Thoracic aorta (tissue), 2 donors: ENCODE measurements around the gene INPP5D. TPM values are rescaled to one million over a fixed set of nuclear protein-coding genes. Genes with fewer than 3 reads are reported as not detected.

Experiments
- ATAC-seq: fragments of 150-250 bp; one replicate; pipeline ENCODE4 v1.8.0; 2017; ENCODE audit warnings: low read depth; ENCODE audit not compliant: insufficient number of reproducible peaks, low FRiP score
- DNase-seq: peaks from one replicate; pipeline ENCODE4 v3.0.0-alpha.2; 2020; ENCODE audit warnings: low spot score
- H3K27ac ChIP-seq, 2 donors: fragments of 200-600 bp; sonication (generic); 1 replicate in 1 of 2; 2 replicates in 1 of 2; pipeline ENCODE4 v1.5.1; 2016; ENCODE audit warnings: mild to moderate bottlenecking in 2 of 2, moderate library complexity in 2 of 2
- H3K27me3 ChIP-seq: fragments of 200-600 bp; sonication (generic); replicated peaks from 2 replicates; pipeline ENCODE4 v1.6.0; 2016; ENCODE audit warnings: mild to moderate bottlenecking; ENCODE audit not compliant: insufficient read depth
- H3K36me3 ChIP-seq: fragments of 200-600 bp; sonication (generic); one replicate; pipeline ENCODE4 v1.5.1; 2016
- H3K4me1 ChIP-seq, 2 donors: fragments of 200-600 bp; sonication (generic); 1 replicate in 1 of 2; 2 replicates in 1 of 2; pipeline versions ENCODE4 v1.5.1 to v1.6.0; 2016; ENCODE audit warnings: low read depth in 2 of 2, mild to moderate bottlenecking in 1 of 2; ENCODE audit not compliant: control insufficient read depth in 1 of 2
- H3K4me3 ChIP-seq: fragments of 200-600 bp; sonication (generic); 2 replicates; pipeline ENCODE4 v1.5.1; 2016; ENCODE audit warnings: mild to moderate bottlenecking
- H3K9me3 ChIP-seq: fragments of 200-600 bp; sonication (generic); 2 replicates; pipeline ENCODE4 v1.5.1; 2016
- CTCF ChIP-seq: fragments of 200-600 bp; sonication (generic); IDR thresholded peaks from one replicate; pipeline ENCODE4 v1.5.1; 2019; ENCODE audit warnings: antibody characterized with exemption
- total RNA-seq, 2 donors: library from RNA; depleted of rRNA; stranded (reverse); fragments of >200 nt; gene quantifications; one replicate each; pipeline versions ENCODE4 v1.1.0 to v1.2.3, GENCODE V29; 2016

INPP5D gene
- total RNA-seq, 2 donors from 2014 or later = 24.2 to 49.7 TPM

- Histone ChIP-seq H3K36me3 (no peaks in the 10 kb centered on the region), H3K27ac (peak overlapping the region in 1 of 2 donors; percentile 38), H3K9me3 (no peaks in the 10 kb centered on the region), H3K4me1 (peaks cover 9 to 25% of the 10 kb centered on the region in 2 donors), H3K4me3 (no peak overlapping the region), H3K27me3 (no peaks in the 10 kb centered on the region)
- no peak for TF ChIP-seq CTCF
- ATAC-seq (no peak), DNase-seq (no peak)
Observed at GRCh38 chr2:233209533-233210171, 149.5 kb downstream of the INPP5D start.

DNA sequence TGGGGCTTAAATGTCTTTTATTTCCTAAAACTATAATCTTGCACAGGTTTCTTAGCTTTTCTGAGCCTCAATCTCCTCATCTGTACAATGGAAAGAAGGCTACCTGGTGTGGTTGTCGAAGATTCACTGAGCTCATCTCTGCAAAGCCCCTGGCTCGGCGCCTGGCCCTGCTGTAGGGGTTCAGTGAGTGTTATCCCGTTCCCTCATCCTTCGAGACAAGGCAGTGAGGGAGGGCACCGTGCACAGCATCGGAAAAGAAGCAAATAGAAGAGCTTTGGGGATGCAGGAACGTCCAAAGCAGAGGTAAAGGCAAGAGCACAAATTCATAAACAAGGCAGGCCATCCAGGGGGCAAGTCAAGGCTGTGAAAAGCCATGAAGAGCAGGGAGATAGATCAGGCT lies 150.1 kb downstream of the INPP5D start:
- H3K4me1 ChIP-seq = peaks cover 9 to 25% of the 10 kb centered on the region in 2 donors
- H3K27ac ChIP-seq = peak overlapping the region; percentile 38 to 56
- H3K9me3 ChIP-seq = no peaks in the 10 kb centered on the region
- no peaks in the 10 kb centered on the region for H3K27me3 ChIP-seq
- H3K36me3 ChIP-seq = no peaks in the 10 kb centered on the region
- TF ChIP-seq CTCF = no peak
- H3K4me3 ChIP-seq = no peak overlapping the region
- DNase-seq = no peak
- ATAC-seq = no peak

GRCh38 chr2:233210843-233211547 lies 150.9 kb downstream of the INPP5D start:
- H3K27ac ChIP-seq = peak overlapping the region; percentile 38 to 56
- H3K4me3 ChIP-seq = peak overlapping the region; percentile 61

DNA sequence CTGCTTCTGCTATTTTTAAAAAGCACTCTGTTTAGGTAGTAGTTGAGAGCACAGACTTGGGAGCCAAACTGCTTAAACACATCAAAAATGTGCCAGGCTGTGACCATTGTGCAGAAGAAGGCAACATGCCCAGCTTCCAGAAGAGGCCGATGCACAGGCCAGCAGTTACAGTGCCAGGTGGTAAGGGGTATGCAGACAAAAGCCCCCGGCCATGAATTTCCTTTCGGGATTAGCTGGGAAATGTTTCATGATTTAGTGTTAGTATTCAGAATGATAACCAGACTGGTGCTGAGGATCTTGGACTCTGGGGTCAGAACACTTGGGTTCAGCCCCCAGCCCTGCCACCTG lies 151.4 kb downstream of the INPP5D start:
- Histone ChIP-seq H3K4me3 (peak overlapping the region; percentile 61), H3K27ac (peak overlapping the region; percentile 38 to 56), H3K4me1 (peaks cover 9 to 25% of the 10 kb centered on the region in 2 donors), H3K36me3 (no peaks in the 10 kb centered on the region), H3K27me3 (no peaks in the 10 kb centered on the region), H3K9me3 (no peaks in the 10 kb centered on the region)
- no peak for TF ChIP-seq CTCF
- ATAC-seq = no peak
- no peak for DNase-seq

More at GRCh38 chr2:233210843-233211547, 150.9 kb downstream of the INPP5D start:
- DNase-seq = no peak
- no peaks in the 10 kb centered on the region for H3K27me3 ChIP-seq
- TF ChIP-seq CTCF = no peak
- ATAC-seq = no peak
- H3K4me1 ChIP-seq = peaks cover 9 to 25% of the 10 kb centered on the region in 2 donors
- H3K36me3 ChIP-seq = no peaks in the 10 kb centered on the region
- no peaks in the 10 kb centered on the region for H3K9me3 ChIP-seq

- TF ChIP-seq CTCF = no peak
- Histone ChIP-seq H3K27ac (no peak overlapping the region), H3K36me3 (no peaks in the 10 kb centered on the region), H3K4me3 (no peak overlapping the region), H3K4me1 (peaks cover 9 to 25% of the 10 kb centered on the region in 2 donors), H3K9me3 (no peaks in the 10 kb centered on the region), H3K27me3 (no peaks in the 10 kb centered on the region)
- no peak for DNase-seq
- ATAC-seq = no peak
Observed at GRCh38 chr2:233213011-233213410, 152.9 kb downstream of the INPP5D start.
